GM21526 (cell line): ENCODE data around the gene SMARCA5.

Source experiments
- ATAC-seq: cut with Tn5 transposase; IDR thresholded peaks from one replicate; pipeline ENCODE4 v1.9.1; 2021; ENCODE audit warnings: moderate library complexity; ENCODE audit not compliant: unreplicated experiment, low FRiP score

Gene SMARCA5

GRCh38 chr4:143531380-143531779, 17.9 kb downstream of the SMARCA5 start:
- no peak for ATAC-seq

DNA sequence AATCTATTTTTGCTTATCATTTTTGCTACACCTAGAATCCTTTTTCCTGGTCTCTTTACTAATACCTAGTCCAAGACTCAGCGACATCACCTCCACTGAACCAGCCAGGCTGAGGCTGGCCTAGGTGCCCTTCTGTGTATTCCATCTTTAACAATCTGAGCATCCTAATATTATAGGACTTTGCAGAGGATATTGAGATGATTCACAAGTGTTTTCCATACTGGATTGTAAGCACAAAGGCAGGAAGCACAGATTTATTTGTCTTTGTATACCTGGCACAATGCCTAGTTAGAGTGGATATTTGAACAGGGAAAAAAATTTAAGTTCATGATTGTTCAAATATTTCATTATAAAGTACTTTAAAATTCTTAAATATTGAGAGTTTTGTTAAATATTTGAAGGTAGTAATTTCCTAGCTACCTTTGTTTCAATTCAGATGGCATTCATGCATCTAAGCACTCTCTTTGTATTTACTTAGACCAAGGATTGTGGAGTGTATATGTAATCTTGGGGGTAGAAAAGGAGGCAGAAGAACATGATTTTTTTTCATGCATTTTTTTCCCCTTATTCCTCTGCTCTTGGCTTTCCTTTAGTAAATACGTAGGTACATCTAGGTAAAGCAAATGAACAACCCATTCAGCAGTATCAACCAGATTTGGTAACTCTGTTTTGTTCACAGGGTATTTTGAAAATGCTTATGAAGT, 18.4 kb downstream of the SMARCA5 start:
- ATAC-seq, result no peak

- ATAC-seq, result peak; percentile 50
Measured at GRCh38 chr4:143538979-143539669, 25.6 kb downstream of the SMARCA5 start.

DNA sequence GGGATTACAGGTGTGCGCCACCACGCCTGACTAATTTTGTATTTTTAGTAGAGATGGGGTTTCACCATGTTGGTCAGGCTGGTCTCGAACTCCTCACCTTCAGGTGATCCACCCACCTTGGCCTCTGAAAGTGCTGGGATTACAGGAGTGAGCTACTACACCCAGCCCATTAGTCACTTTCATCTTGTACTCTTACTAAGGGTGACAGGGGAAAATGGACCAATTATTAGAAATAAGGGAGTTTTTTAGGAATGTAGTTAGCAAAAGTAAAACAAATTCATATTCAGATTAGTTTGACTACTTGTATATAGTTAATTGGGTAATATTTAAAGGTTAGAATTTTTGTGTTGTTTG, 26.1 kb downstream of the SMARCA5 start:
- ATAC-seq, result no peak

GRCh38 chr4:143549928-143550327, 36.4 kb downstream of the SMARCA5 start:
- no peak for ATAC-seq

DNA sequence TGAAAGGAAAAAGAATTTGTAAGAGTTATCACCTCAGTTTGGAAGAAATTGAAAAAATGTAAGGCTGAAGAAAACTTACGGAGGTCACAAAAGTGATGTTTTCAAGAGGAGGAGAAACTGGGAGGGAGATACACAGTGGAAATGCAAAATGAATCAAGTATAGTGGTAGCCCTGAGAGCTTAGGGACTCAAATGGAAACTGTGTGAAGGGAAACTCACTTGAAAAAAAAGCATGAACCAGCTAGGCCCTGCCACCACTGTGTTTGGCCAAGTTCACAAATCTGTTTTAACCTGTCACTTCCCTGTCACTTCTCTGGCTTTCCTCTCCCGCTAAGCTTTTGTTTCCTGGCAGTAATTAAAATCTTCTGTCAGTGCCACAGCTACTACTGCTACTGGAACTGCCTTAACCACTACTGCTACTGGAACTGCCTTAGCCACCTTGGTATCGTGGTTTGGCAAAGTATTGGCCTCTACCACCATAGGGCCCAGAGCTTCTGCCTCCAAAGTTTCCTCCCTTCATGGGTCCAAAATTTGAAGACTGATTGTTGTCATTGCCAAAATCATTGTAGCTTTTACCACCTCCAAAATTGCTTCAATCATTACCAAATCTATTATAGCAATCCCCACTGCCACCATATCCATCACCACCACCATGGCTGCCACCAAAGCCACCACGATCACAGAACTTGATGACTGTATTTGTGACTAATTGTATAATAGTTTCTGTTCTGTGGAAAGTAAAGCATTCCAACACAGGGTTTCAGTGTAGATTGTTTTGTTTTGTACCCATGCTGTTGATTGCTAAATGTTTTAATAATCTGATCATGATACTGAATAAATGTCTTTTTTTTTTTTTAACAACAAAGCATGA, 41.5 kb downstream of the SMARCA5 start:
- ATAC-seq, result peak; percentile 61

- no peak for ATAC-seq
Measured at GRCh38 chr4:143555676-143556075, 42.2 kb downstream of the SMARCA5 start.

DNA sequence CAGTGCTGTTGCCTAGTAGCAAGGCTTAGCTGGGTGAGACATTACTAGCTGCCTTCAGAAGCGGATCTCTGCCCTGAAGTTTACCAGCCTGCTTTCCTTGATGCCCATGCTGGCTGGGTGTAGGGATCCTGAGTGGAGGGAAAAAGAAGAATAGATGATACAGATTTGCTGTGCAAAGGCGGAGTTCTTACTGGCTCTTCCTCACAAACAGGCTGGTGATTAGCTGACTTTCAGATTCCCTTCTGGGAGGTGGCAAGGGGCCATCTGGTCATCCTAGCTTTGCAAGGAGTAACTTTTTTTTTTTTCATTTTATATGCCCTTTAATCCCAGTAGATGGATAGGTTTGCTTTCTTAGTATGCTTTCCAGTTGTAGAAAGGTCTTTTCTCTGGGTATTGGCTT, 44.8 kb downstream of the SMARCA5 start:
- no peak for ATAC-seq

- peak; percentile 87 for ATAC-seq
Measured at GRCh38 chr4:143558823-143559756, 45.6 kb downstream of the SMARCA5 start.

DNA sequence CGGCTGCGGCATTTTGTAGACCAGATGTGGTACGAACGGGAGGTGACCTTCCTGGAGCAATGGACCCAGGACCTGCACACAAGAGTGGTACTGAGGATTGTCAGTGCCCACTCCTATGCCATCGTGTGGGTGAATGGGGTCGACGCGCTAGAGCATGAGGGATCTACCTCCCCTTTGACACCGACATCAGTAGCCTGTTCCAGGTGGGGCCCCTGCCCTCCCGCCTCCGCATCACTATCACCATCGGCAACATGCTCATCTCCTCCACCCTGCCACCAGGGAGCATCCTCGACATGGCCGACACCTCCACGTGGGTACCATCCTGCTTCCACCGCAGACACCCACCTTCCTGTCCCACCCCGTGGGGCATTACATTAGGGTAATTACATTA, 46.2 kb downstream of the SMARCA5 start:
- peak; percentile 28 for ATAC-seq

- ATAC-seq, result no peak
Measured at GRCh38 chr4:143564472-143564871, 51.0 kb downstream of the SMARCA5 start.

DNA sequence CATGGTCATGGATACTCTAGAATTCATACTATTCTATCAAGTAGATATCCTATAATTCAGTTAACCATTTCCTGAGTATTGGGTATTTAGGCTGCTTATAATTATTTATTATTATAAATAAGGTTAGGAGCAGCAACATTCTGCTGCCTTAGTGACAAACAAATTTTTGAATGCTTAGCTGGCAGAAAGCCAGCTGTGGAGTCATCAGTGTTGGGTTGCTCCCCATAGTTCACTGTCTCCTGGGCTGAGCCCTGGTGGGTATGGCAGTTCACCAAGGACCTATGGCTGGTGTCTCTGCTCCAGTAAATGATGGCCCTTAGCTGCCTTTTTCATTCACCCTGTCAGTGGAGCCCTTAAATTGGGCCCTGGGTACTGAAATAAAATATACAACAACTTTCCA, 61.8 kb downstream of the SMARCA5 start:
- ATAC-seq, result no peak

DNA sequence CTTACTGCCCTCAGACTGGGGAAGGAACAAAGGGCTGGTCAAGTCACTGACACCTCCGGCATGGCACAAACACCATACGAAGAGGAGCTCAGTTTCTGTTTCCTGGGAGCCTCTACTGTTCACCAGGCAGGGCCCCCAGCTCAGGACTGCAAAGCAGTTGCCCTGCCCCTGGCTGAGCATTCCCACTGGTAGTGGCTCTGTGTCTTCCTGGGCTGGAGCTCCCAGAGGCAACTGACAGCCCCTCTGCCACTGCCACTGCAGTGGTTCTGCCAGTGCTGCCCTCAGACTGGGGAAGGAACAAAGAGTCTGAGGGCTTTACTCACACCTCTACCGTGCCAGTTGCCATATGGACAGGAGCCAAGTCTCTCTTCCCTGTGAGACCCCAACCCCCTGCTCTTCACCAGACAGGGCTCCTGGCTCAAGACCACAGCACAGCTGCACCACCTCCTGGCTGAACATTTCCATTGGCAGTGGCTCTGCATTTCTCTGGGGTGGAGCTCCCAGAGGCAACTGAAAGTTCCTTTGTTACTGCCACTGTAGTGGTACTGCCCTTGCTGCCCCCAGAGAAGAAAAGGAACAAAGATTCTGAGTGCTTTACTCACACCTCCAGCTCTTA, 67.9 kb downstream of the SMARCA5 start:
- ATAC-seq, result no peak

DNA sequence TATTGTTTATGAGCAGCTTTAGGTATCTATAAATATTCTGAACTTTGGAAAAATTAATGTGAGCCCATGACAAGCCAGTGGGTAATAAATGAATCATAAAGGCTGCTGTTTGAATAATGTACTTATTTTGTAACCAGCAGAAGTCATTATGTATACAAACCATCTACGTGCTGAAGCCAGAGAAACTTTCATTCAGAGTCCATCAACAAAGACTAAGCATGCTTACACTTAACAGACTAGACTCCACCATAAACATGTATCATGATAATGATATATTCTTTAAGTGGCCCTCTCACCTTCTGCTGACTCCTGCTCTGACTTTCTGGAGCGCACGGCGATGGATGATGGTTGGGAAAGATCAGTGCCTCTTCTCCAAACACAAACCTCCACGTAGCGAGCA, 72.0 kb downstream of the SMARCA5 start:
- no peak for ATAC-seq

GRCh38 chr4:143586080-143586479, 72.6 kb downstream of the SMARCA5 start:
- no peak for ATAC-seq

- ATAC-seq, result no peak
Measured at GRCh38 chr4:143587703-143588102, 74.2 kb downstream of the SMARCA5 start.

DNA sequence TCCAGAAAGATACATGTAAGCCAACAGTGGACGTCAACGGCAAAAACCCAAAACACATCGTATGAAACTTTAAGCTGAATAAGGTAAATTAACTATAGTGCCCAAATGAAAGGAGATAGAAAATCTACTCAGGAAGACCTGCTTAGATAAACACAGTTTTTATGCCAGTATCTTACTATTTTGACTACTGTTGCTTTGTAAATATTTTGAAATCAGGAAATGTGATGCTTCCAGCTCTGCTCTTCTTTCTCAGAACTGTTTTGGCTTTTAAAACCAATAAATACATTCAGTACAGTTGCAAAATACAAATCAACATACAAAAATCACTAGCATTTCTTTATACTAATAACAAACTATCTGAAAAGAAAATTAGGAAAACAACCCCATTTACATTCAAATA, 83.8 kb downstream of the SMARCA5 start:
- ATAC-seq, result no peak

GRCh38 chr4:143598816-143599215, 85.3 kb downstream of the SMARCA5 start:
- ATAC-seq, result no peak

GRCh38 chr4:143599827-143600226, 86.3 kb downstream of the SMARCA5 start:
- ATAC-seq, result no peak

DNA sequence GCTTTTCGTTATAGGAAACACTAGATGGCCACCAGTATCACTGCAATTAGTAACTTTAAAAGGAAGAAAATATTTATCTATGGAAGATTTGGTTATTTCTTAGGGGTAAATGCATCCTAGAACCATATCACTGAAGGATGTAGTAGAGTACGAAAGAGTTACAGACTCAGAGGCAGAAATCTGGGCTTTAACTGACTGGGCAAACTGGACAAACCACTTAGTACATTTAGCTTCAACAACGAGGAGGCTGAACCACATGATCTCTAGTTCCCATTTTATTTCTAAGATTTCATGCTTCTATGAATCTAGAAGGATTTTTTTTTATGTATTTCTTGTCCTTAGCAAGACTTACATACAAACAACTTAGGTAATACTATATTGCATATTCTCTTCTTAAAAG, 93.0 kb downstream of the SMARCA5 start:
- ATAC-seq, result no peak
